Ramos (cell line): ENCODE data around the gene TLCD3A.
"Not testable (repeated sequence)": the region's sequence is repeated elsewhere in the genome, so short reads cannot be mapped to it uniquely, and the experiment has no call there.

Experiments used
- in situ Hi-C: fragments of 300-500 bp; cut with MboI; formaldehyde crosslinking; loops from one replicate; pipeline ENCODE4 v1.14.3; 2022; ENCODE audit warnings: low sequenced_read_pairs; ENCODE audit not compliant: unreplicated experiment

The TLCD3A gene

GRCh38 chr17:781805-782731, 49.7 kb downstream of the TLCD3A start, which contains the start of the genes GLOD4 and MRM3:
GLOD4 (minus strand) TSS chr17:782280; CDS start chr17:782255, 25 bp downstream.
MRM3 (plus strand) TSS chr17:782353; CDS start chr17:782379, 26 bp downstream.
- in situ Hi-C loops, result no loop called here

GRCh38 chr17:784143-784542, 51.7 kb downstream of the TLCD3A start:
- in situ Hi-C loops, result no loop called here

GRCh38 chr17:785901-786300, 53.5 kb downstream of the TLCD3A start:
- in situ Hi-C loops, result not testable (repeated sequence)

- in situ Hi-C loops, result no loop called here
Observed at GRCh38 chr17:787641-788221, 55.3 kb downstream of the TLCD3A start.

GRCh38 chr17:788551-788950, 56.2 kb downstream of the TLCD3A start:
- in situ Hi-C loops, result no loop called here

- in situ Hi-C loops, result no loop called here
Observed at GRCh38 chr17:789160-789840, 56.9 kb downstream of the TLCD3A start.

- in situ Hi-C loops, result loop anchor here (10.0 kb wide), 1 partner anchor 205 kb away; the partner anchor contains the start of gene TIMM22
Observed at GRCh38 chr17:789931-790873, 57.8 kb downstream of the TLCD3A start.

GRCh38 chr17:790874-791247, 58.5 kb downstream of the TLCD3A start:
- in situ Hi-C loops, result loop anchor here (10.0 kb wide), 1 partner anchor 204 kb away; the partner anchor contains the start of gene TIMM22

- in situ Hi-C loops, result loop anchor here (10.0 kb wide), 1 partner anchor 203 kb away; the partner anchor contains the start of gene TIMM22
Observed at GRCh38 chr17:791829-792228, 59.4 kb downstream of the TLCD3A start.

- in situ Hi-C loops, result loop anchor here (10.0 kb wide), 1 partner anchor 203 kb away; the partner anchor contains the start of gene TIMM22
Observed at GRCh38 chr17:792277-792676, 59.9 kb downstream of the TLCD3A start.
